Activated CD8-positive, alpha-beta T cell treated with anti-CD3 and anti-CD28 coated beads for 36 hours (primary cell): ENCODE measurements around the gene FAM210A. TPM values are rescaled to one million over a fixed set of nuclear protein-coding genes. Genes with fewer than 3 reads are reported as not detected.

Experiments
- ATAC-seq: fragments of 200-7000 bp; cut with Tn5 transposase; one replicate; pipeline ENCODE4 v1.10.0; 2021; ENCODE audit warnings: mild to moderate bottlenecking, moderate library complexity
- CTCF ChIA-PET: fragments of 350-600 bp; sonication (Branson Sonifier 250); formaldehyde crosslinking; loops from one replicate; lab custom pipeline; 2021; ENCODE audit warnings: antibody characterized with exemption; lab: Charles Lee
- POLR2A ChIA-PET: fragments of 350-600 bp; sonication (Branson Sonifier 250); formaldehyde crosslinking; loops from one replicate; lab custom pipeline; 2021; ENCODE audit warnings: antibody characterized with exemption; lab: Charles Lee
- DNase-seq: peaks from one replicate; pipeline ENCODE4 v3.0.0-alpha.2; 2020
- H3K27ac Mint-ChIP-seq: one replicate; pipeline ENCODE4 v1.8.0; 2021; ENCODE audit warnings: mild to moderate bottlenecking, mixed read lengths
- H3K27me3 Mint-ChIP-seq: one replicate; pipeline ENCODE4 v1.8.0; 2021; ENCODE audit warnings: mixed read lengths
- H3K36me3 Mint-ChIP-seq: one replicate; pipeline ENCODE4 v1.8.0; 2021; ENCODE audit warnings: low read depth, mixed read lengths
- H3K4me1 Mint-ChIP-seq: one replicate; pipeline ENCODE4 v1.8.0; 2021; ENCODE audit warnings: low read depth, mixed read lengths
- H3K4me3 Mint-ChIP-seq: one replicate; pipeline ENCODE4 v1.8.0; 2021; ENCODE audit warnings: mild to moderate bottlenecking, moderate library complexity, mixed read lengths
- H3K9me3 Mint-ChIP-seq: one replicate; pipeline ENCODE4 v1.8.0; 2021; ENCODE audit warnings: mixed read lengths
- CTCF ChIP-seq: fragments of 200-600 bp; IDR thresholded peaks from one replicate; pipeline ENCODE4 v1.8.0; 2022; ENCODE audit warnings: antibody characterized with exemption, mild to moderate bottlenecking
- intact Hi-C: fragments of 100-400 bp; cut with micrococcal nuclease; formaldehyde crosslinking; loops from one replicate; pipeline ENCODE4 v1.10.0; 2022
- total RNA-seq, 2 experiments: library from RNA; stranded (reverse); gene quantifications; one replicate each; pipeline ENCODE4 v1.2.3, GENCODE V29; 2021

FAM210A gene
- total RNA-seq, 2 experiments from 2014 or later = 57.7 to 64.2 TPM

GRCh38 chr18:13676471-13676870, 49.9 kb downstream of the FAM210A start:
- intact Hi-C loops = no loop called here
- POLR2A ChIA-PET = no interaction called here
- no peak for TF ChIP-seq CTCF
- Mint-ChIP-seq H3K4me3 (no peak overlapping the region), H3K4me1 (peaks cover 12% of the 10 kb centered on the region), H3K27me3 (no peaks in the 10 kb centered on the region), H3K36me3 (peaks cover 5% of the 10 kb centered on the region), H3K27ac (no peak overlapping the region), H3K9me3 (no peaks in the 10 kb centered on the region)
- CTCF ChIA-PET = no interaction called here
- ATAC-seq (no peak), DNase-seq (no peak)

GRCh38 chr18:13672657-13673056, 53.7 kb downstream of the FAM210A start:
- no peak overlapping the region for H3K4me3 Mint-ChIP-seq
- POLR2A ChIA-PET = no interaction called here
- CTCF ChIA-PET = no interaction called here
- intact Hi-C loops = no loop called here
- no peaks in the 10 kb centered on the region for H3K27me3 Mint-ChIP-seq
- no peak for TF ChIP-seq CTCF
- H3K27ac Mint-ChIP-seq = no peak overlapping the region
- H3K9me3 Mint-ChIP-seq = no peaks in the 10 kb centered on the region
- DNase-seq (no peak), ATAC-seq (no peak)
- H3K4me1 Mint-ChIP-seq = no peaks in the 10 kb centered on the region
- H3K36me3 Mint-ChIP-seq = peaks cover 21% of the 10 kb centered on the region

- Mint-ChIP-seq H3K27ac (no peak overlapping the region), H3K36me3 (peaks cover 11% of the 10 kb centered on the region), H3K4me3 (no peak overlapping the region), H3K27me3 (no peaks in the 10 kb centered on the region), H3K4me1 (peaks cover 12% of the 10 kb centered on the region), H3K9me3 (no peaks in the 10 kb centered on the region)
- ATAC-seq (no peak), DNase-seq (no peak)
- ChIA-PET POLR2A (no interaction called here), CTCF (no interaction called here)
- no peak for TF ChIP-seq CTCF
- intact Hi-C loops = loop anchor here (10.0 kb wide), 1 partner anchor 53 kb away; no protein-coding TSS in a partner anchor
Observed at GRCh38 chr18:13661779-13662256, 64.5 kb downstream of the FAM210A start.

- ATAC-seq = no peak
- intact Hi-C loops = loop anchor here (10.0 kb wide), 1 partner anchor 54 kb away; no protein-coding TSS in a partner anchor
- Mint-ChIP-seq H3K27me3 (no peaks in the 10 kb centered on the region), H3K36me3 (peaks cover 7% of the 10 kb centered on the region), H3K4me3 (no peak overlapping the region), H3K27ac (no peak overlapping the region), H3K9me3 (no peaks in the 10 kb centered on the region), H3K4me1 (peaks cover 12% of the 10 kb centered on the region)
- ChIA-PET CTCF (no interaction called here), POLR2A (no interaction called here)
- no peak for TF ChIP-seq CTCF
- no peak for DNase-seq
Observed at GRCh38 chr18:13661051-13661778, 65.1 kb downstream of the FAM210A start.

- DNase-seq (no peak), ATAC-seq (no peak)
- H3K4me1 Mint-ChIP-seq = peaks cover 12% of the 10 kb centered on the region
- no peak overlapping the region for H3K4me3 Mint-ChIP-seq
- POLR2A ChIA-PET = no interaction called here
- H3K27me3 Mint-ChIP-seq = no peaks in the 10 kb centered on the region
- CTCF ChIA-PET = no interaction called here
- H3K27ac Mint-ChIP-seq = no peak overlapping the region
- peaks cover 6% of the 10 kb centered on the region for H3K36me3 Mint-ChIP-seq
- no peak for TF ChIP-seq CTCF
- intact Hi-C loops = loop anchor here (10.0 kb wide), 1 partner anchor 54 kb away; no protein-coding TSS in a partner anchor
- no peaks in the 10 kb centered on the region for H3K9me3 Mint-ChIP-seq
Observed at GRCh38 chr18:13660510-13660909, 65.8 kb downstream of the FAM210A start.
